ENCODE results near the gene ATG7. TPM values are rescaled to one million over a fixed set of nuclear protein-coding genes. Genes with fewer than 3 reads are reported as not detected.
"Not testable (repeated sequence)": the region's sequence is repeated elsewhere in the genome, so short reads cannot be mapped to it uniquely, and the experiment has no call there.

The ATG7 gene
- total RNA-seq, 1 donor from 2014 or later: 40.3 TPM

DNA sequence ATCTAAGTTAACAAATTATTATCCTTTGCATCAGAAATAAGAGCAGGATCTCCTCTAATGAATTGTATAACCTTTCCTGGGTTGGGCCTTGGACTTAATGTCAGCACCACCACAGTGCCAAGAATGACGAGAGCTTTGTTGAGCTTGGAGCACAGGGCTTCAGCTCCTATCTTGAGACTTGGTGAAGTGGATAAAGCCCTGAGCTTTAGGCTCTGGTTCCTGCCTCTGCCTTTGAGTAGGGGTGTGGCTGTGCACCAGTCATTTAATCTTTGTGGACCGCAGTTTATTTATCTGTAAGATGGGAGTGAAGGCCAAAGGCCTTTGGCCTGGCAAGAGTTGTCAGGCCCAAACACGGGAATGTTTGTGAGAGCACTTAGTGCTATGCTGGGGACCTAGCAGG lies 209.4 kb downstream of the ATG7 start:
- TF ChIP-seq, protein P1, sequence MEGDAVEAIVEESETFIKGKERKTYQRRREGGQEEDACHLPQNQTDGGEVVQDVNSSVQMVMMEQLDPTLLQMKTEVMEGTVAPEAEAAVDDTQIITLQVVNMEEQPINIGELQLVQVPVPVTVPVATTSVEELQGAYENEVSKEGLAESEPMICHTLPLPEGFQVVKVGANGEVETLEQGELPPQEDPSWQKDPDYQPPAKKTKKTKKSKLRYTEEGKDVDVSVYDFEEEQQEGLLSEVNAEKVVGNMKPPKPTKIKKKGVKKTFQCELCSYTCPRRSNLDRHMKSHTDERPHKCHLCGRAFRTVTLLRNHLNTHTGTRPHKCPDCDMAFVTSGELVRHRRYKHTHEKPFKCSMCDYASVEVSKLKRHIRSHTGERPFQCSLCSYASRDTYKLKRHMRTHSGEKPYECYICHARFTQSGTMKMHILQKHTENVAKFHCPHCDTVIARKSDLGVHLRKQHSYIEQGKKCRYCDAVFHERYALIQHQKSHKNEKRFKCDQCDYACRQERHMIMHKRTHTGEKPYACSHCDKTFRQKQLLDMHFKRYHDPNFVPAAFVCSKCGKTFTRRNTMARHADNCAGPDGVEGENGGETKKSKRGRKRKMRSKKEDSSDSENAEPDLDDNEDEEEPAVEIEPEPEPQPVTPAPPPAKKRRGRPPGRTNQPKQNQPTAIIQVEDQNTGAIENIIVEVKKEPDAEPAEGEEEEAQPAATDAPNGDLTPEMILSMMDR (IDR thresholded peaks at IDR 0.05; ENCODE audit: unreplicated experiment): no peak
- DNase-seq (ENCODE audit: low spot score in 2 of 2, unreplicated experiment in 2 of 2): no peak
- Mint-ChIP-seq H3K4me3 (no peak overlapping the region), H3K4me1 (peaks cover 26% of the 10 kb centered on the region), H3K9me3 (no peaks in the 10 kb centered on the region), H3K27ac (no peak overlapping the region), H3K27me3 (ENCODE audit: low read depth) (no peaks in the 10 kb centered on the region), H3K36me3 (peaks cover 3% of the 10 kb centered on the region)

DNA sequence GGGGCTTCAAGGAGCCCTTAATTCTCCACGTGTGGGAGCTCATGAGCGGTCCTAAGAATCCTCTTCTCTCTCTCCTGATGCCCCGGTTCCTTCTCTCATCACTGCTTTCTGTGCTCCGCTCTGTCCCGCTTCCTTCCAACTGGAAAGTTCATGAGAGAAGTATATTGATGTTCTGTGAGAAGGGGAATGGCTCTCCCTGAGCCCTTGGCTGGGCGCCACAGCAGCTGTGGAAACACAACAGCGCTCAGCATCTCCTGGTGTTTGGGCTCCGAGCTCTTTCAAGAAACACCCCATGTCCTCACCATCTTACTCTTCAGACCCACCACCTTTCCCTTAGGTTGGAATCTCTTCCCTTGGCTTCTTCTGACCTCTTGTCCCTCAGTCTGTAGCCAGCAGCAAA lies 209.8 kb downstream of the ATG7 start:
- H3K27me3 Mint-ChIP-seq (ENCODE audit: low read depth): no peaks in the 10 kb centered on the region
- peaks cover 3% of the 10 kb centered on the region for H3K36me3 Mint-ChIP-seq
- no peak overlapping the region for H3K4me3 Mint-ChIP-seq
- peaks cover 22% of the 10 kb centered on the region for H3K4me1 Mint-ChIP-seq
- H3K9me3 Mint-ChIP-seq: no peaks in the 10 kb centered on the region
- TF ChIP-seq, protein P1 (IDR thresholded peaks at IDR 0.05; ENCODE audit: unreplicated experiment): no peak
- H3K27ac Mint-ChIP-seq: no peak overlapping the region
- DNase-seq (ENCODE audit: low spot score in 2 of 2, unreplicated experiment in 2 of 2): no peak

DNA sequence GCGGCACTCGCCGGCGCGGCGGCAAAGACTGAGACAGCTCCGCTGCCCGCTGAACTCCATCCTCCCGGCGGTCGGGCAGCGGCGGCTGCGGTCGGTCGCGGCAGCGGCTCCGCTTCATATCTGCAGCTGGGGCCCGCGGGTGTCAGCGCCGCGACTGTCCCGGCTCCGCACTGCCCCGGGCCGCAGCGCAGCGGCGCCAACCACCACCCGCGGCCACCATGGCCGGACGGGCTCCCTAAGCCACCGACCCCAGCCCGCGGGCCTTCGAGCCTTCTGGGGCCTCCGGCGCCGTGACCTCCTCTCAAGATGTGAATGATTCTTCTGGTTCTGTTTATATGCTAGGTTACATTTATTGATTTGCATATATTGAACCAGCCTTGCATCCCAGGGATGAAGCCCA lies 216.2 kb downstream of the ATG7 start:
- not testable (repeated sequence) for H3K27me3 Mint-ChIP-seq (ENCODE audit: low read depth); DNase-seq (ENCODE audit: low spot score in 2 of 2, unreplicated experiment in 2 of 2); H3K4me1 Mint-ChIP-seq; H3K27ac Mint-ChIP-seq; H3K4me3 Mint-ChIP-seq
- peaks cover 15% of the 10 kb centered on the region for H3K9me3 Mint-ChIP-seq
- peaks cover 22% of the 10 kb centered on the region for H3K36me3 Mint-ChIP-seq

DNA sequence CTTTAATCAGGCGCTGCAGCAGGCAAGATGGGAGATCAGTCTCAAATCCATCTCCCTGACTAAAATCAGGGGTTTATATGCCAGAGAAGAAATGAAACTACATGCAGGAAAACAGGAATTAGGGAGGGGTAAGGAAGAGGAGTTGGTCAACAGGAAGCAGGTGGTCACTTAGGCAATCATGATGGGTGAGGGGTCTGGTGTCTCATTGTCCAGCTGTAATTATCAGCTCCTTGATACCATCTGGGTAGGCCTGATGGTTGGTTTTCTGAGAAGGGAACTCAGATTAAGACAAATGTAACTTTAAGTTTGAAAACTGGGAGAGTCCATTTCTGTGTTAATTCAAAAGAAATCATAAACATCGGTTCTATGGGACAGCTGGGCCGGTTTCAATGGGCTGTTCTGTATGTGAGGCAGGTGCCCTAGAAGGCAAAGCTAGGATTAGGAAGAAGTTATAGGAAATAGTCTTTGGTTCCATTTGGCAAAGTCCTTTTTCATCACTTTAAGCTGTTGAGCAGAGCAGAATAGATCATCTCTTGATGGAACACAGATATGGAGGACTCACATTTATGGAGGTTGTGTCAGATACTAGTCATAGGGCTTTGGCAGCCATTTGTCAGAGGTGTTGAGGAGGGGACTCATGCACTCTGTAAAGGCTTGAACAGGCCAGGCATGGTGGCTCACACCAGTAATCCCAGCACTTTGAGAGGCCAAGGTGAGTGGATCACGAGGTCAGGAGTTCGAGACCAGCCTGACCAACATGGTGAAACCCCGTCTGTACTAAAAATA lies 222.1 kb downstream of the ATG7 start:
- Mint-ChIP-seq H3K36me3 (peaks cover 25% of the 10 kb centered on the region), H3K4me3 (no peak overlapping the region), H3K4me1 (peaks cover 30% of the 10 kb centered on the region), H3K9me3 (peaks cover 26% of the 10 kb centered on the region), H3K27ac (no peak overlapping the region), H3K27me3 (ENCODE audit: low read depth) (no peaks in the 10 kb centered on the region)
- TF ChIP-seq, protein P1 (IDR thresholded peaks at IDR 0.05; ENCODE audit: unreplicated experiment): no peak
- no peak for DNase-seq (ENCODE audit: low spot score in 2 of 2, unreplicated experiment in 2 of 2)

DNA sequence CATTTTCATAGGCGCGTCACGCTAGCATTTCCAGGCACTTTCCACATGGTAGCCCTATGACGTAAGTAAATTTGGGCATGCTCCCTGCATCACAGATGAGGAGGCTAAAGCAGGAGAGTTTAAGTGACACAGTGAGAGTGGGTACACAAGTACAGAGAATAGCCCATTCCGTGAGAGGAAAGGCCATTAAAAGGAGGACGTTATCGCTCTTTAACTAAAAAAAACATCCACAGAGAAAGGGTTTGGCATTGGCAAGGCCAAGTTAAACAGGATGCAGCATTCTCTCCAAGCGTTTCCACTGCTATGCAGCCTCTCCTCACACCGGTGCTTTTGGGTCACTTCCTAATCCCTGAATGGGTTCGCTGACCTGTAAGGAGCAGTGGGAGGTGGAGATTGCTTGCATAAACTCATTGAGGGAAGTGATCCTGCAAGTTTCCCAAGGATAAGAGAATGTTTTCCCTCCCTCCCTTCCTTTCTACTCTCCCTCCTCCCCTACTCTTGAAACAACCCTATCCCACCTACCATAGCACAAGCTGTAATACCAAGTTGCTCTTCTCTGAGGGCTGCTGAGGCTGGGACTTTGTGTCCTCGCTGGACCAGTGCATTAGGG lies 223.9 kb downstream of the ATG7 start:
- H3K4me1 Mint-ChIP-seq: peaks cover 35% of the 10 kb centered on the region
- TF ChIP-seq, protein P1 (IDR thresholded peaks at IDR 0.05; ENCODE audit: unreplicated experiment): no peak
- peaks cover 20% of the 10 kb centered on the region for H3K9me3 Mint-ChIP-seq
- DNase-seq (ENCODE audit: low spot score in 2 of 2, unreplicated experiment in 2 of 2): no peak
- peaks cover 19% of the 10 kb centered on the region for H3K36me3 Mint-ChIP-seq
- no peaks in the 10 kb centered on the region for H3K27me3 Mint-ChIP-seq (ENCODE audit: low read depth)
- no peak overlapping the region for H3K4me3 Mint-ChIP-seq
- peak overlapping the region; percentile 48 for H3K27ac Mint-ChIP-seq

DNA sequence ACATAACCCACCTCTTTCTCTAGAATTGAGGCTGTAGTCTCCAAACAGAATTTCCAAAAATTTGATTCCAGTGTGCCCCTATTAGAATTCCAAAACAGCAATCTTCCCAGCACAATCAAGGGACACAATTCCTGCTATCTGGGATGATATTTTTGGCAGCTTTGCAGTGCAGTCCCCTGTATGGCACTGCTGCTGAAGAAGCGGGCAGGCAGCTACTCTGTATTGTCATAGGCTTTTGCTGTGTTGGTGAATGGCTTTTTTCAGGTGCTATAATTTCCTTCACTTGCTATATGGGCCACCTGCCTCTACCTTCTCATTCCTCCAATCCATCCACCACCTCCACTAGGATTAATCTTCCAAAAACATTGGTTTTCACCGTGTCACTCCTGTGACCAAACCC lies 226.0 kb downstream of the ATG7 start:
- Mint-ChIP-seq H3K4me3 (no peak overlapping the region), H3K4me1 (peaks cover 35% of the 10 kb centered on the region), H3K36me3 (peaks cover 11% of the 10 kb centered on the region), H3K27me3 (ENCODE audit: low read depth) (no peaks in the 10 kb centered on the region), H3K9me3 (peaks cover 13% of the 10 kb centered on the region), H3K27ac (peak overlapping the region; percentile 92)
- no peak for DNase-seq (ENCODE audit: low spot score in 2 of 2, unreplicated experiment in 2 of 2)
- TF ChIP-seq, protein P1 (IDR thresholded peaks at IDR 0.05; ENCODE audit: unreplicated experiment): no peak
